ENCODE measurements around the gene TBC1D8. TPM values are rescaled to one million over a fixed set of nuclear protein-coding genes. Genes with fewer than 3 reads are reported as not detected.
A peak's percentile ranks its signal among the peaks of the same experiment; 100 is the strongest.

TBC1D8 gene
- total RNA-seq, 1 experiment from 2014 or later, result 51.7 TPM

DNA sequence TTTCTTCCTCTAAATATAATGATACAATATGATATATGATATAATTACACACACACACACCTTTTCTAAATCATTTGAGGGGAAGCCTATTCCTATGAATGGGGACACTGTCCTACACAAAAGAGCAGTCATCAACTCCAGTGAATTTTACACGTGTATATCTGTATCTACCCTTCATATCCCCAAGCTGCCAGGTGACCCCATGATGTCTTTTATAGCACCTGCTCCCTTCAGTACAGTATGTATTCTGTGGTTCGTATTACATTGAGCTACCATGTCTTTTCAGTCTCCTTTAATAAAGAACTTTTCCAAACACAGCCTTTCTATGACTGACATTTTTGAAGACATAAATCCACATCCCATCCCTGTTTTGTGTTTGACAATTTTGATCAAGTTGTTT lies 19.0 kb downstream of the TBC1D8 start (continued):
- TF ChIP-seq ZNF317 (CRISPR knock-in tag; IDR thresholded peaks at IDR 0.05; ENCODE audit: borderline replicate concordance, low read depth), result no peak
- TF ChIP-seq, protein P1, sequence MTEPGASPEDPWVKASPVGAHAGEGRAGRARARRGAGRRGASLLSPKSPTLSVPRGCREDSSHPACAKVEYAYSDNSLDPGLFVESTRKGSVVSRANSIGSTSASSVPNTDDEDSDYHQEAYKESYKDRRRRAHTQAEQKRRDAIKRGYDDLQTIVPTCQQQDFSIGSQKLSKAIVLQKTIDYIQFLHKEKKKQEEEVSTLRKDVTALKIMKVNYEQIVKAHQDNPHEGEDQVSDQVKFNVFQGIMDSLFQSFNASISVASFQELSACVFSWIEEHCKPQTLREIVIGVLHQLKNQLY (CRISPR knock-in tag; IDR thresholded peaks at IDR 0.05), result no peak

DNA sequence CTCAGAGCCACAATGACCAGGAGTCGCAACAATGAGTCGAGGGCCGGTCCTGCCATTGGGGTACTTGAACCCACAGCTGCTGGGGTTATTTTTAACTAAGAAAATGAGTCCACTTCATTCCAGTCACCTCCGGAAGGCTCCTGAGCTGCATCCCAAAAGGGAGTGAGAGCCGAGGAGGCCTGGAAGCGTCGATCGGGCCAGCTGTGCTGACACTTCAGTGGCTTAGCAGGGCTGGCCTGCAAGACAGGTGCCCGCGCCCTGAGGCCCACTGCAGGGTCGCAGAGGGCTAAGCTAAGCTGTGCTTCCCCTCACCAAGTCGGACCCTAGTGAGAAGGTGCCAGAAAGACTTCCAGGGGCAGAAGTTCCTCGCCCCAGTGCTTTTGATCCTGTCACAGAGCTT lies 21.1 kb downstream of the TBC1D8 start:
- H3K4me3 Mint-ChIP-seq, result no peak overlapping the region
- ChIA-PET CTCF (interaction anchor here (1.2 kb wide), 1 partner anchor 122 kb away, joined by 4 read pairs; the partner anchor contains the start of gene CNOT11), POLR2A (interaction anchor here (0.9 kb wide), 1 partner anchor 23 kb away, joined by 3 read pairs; no protein-coding TSS in a partner anchor)
- peak; percentile 39; the same call in 1 of the 2 replicates for ATAC-seq
- no peaks in the 10 kb centered on the region for H3K27me3 Mint-ChIP-seq (ENCODE audit: low read depth)
- H3K4me1 Mint-ChIP-seq, result peaks cover 46% of the 10 kb centered on the region
- H3K27ac Mint-ChIP-seq, result no peak overlapping the region
- H3K9me3 Mint-ChIP-seq, result no peaks in the 10 kb centered on the region
- H3K36me3 Mint-ChIP-seq, result no peaks in the 10 kb centered on the region
- TF ChIP-seq, protein P2, sequence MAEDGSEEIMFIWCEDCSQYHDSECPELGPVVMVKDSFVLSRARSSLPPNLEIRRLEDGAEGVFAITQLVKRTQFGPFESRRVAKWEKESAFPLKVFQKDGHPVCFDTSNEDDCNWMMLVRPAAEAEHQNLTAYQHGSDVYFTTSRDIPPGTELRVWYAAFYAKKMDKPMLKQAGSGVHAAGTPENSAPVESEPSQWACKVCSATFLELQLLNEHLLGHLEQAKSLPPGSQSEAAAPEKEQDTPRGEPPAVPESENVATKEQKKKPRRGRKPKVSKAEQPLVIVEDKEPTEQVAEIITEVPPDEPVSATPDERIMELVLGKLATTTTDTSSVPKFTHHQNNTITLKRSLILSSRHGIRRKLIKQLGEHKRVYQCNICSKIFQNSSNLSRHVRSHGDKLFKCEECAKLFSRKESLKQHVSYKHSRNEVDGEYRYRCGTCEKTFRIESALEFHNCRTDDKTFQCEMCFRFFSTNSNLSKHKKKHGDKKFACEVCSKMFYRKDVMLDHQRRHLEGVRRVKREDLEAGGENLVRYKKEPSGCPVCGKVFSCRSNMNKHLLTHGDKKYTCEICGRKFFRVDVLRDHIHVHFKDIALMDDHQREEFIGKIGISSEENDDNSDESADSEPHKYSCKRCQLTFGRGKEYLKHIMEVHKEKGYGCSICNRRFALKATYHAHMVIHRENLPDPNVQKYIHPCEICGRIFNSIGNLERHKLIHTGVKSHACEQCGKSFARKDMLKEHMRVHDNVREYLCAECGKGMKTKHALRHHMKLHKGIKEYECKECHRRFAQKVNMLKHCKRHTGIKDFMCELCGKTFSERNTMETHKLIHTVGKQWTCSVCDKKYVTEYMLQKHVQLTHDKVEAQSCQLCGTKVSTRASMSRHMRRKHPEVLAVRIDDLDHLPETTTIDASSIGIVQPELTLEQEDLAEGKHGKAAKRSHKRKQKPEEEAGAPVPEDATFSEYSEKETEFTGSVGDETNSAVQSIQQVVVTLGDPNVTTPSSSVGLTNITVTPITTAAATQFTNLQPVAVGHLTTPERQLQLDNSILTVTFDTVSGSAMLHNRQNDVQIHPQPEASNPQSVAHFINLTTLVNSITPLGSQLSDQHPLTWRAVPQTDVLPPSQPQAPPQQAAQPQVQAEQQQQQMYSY (CRISPR knock-in tag; IDR thresholded peaks at IDR 0.05), result no peak
- TF ChIP-seq, protein P3, sequence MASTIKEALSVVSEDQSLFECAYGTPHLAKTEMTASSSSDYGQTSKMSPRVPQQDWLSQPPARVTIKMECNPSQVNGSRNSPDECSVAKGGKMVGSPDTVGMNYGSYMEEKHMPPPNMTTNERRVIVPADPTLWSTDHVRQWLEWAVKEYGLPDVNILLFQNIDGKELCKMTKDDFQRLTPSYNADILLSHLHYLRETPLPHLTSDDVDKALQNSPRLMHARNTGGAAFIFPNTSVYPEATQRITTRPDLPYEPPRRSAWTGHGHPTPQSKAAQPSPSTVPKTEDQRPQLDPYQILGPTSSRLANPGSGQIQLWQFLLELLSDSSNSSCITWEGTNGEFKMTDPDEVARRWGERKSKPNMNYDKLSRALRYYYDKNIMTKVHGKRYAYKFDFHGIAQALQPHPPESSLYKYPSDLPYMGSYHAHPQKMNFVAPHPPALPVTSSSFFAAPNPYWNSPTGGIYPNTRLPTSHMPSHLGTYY (CRISPR knock-in tag; IDR thresholded peaks at IDR 0.05), result no peak
- TF ChIP-seq, protein P4, sequence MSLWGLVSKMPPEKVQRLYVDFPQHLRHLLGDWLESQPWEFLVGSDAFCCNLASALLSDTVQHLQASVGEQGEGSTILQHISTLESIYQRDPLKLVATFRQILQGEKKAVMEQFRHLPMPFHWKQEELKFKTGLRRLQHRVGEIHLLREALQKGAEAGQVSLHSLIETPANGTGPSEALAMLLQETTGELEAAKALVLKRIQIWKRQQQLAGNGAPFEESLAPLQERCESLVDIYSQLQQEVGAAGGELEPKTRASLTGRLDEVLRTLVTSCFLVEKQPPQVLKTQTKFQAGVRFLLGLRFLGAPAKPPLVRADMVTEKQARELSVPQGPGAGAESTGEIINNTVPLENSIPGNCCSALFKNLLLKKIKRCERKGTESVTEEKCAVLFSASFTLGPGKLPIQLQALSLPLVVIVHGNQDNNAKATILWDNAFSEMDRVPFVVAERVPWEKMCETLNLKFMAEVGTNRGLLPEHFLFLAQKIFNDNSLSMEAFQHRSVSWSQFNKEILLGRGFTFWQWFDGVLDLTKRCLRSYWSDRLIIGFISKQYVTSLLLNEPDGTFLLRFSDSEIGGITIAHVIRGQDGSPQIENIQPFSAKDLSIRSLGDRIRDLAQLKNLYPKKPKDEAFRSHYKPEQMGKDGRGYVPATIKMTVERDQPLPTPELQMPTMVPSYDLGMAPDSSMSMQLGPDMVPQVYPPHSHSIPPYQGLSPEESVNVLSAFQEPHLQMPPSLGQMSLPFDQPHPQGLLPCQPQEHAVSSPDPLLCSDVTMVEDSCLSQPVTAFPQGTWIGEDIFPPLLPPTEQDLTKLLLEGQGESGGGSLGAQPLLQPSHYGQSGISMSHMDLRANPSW (CRISPR knock-in tag; conservative IDR thresholded peaks at IDR 0.05; ENCODE audit: low read depth), result no peak
- TF ChIP-seq JAZF1 (CRISPR knock-in tag; IDR thresholded peaks at IDR 0.05) (no peak), RORB (CRISPR knock-in tag; IDR thresholded peaks at IDR 0.05) (no peak), SOX15 (CRISPR knock-in tag; IDR thresholded peaks at IDR 0.05) (no peak), ZNF317 (CRISPR knock-in tag; IDR thresholded peaks at IDR 0.05; ENCODE audit: borderline replicate concordance, low read depth) (no peak), CREB1 (CRISPR knock-in tag; IDR thresholded peaks at IDR 0.05) (no peak), NR1H2 (CRISPR knock-in tag; IDR thresholded peaks at IDR 0.05) (no peak)
- TF ChIP-seq, protein P5, sequence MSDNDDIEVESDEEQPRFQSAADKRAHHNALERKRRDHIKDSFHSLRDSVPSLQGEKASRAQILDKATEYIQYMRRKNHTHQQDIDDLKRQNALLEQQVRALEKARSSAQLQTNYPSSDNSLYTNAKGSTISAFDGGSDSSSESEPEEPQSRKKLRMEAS (CRISPR knock-in tag; IDR thresholded peaks at IDR 0.05), result no peak
- TF ChIP-seq, protein P6, sequence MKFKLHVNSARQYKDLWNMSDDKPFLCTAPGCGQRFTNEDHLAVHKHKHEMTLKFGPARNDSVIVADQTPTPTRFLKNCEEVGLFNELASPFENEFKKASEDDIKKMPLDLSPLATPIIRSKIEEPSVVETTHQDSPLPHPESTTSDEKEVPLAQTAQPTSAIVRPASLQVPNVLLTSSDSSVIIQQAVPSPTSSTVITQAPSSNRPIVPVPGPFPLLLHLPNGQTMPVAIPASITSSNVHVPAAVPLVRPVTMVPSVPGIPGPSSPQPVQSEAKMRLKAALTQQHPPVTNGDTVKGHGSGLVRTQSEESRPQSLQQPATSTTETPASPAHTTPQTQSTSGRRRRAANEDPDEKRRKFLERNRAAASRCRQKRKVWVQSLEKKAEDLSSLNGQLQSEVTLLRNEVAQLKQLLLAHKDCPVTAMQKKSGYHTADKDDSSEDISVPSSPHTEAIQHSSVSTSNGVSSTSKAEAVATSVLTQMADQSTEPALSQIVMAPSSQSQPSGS (CRISPR knock-in tag; IDR thresholded peaks at IDR 0.05; ENCODE audit: borderline replicate concordance, low read depth), result no peak
- TF ChIP-seq, protein P7, sequence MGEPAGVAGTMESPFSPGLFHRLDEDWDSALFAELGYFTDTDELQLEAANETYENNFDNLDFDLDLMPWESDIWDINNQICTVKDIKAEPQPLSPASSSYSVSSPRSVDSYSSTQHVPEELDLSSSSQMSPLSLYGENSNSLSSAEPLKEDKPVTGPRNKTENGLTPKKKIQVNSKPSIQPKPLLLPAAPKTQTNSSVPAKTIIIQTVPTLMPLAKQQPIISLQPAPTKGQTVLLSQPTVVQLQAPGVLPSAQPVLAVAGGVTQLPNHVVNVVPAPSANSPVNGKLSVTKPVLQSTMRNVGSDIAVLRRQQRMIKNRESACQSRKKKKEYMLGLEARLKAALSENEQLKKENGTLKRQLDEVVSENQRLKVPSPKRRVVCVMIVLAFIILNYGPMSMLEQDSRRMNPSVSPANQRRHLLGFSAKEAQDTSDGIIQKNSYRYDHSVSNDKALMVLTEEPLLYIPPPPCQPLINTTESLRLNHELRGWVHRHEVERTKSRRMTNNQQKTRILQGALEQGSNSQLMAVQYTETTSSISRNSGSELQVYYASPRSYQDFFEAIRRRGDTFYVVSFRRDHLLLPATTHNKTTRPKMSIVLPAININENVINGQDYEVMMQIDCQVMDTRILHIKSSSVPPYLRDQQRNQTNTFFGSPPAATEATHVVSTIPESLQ (CRISPR knock-in tag; IDR thresholded peaks at IDR 0.05), result no peak
- DNase-seq (ENCODE audit: low spot score), result no peak
